Activated CD8-positive, alpha-beta T cell treated with anti-CD3 and anti-CD28 coated beads, Interleukin-2, amount 10 ng/mL, durations not matched to agents 7 days and 5 days (primary cell): ENCODE data around the gene RFPL3. TPM values are rescaled to one million over a fixed set of nuclear protein-coding genes. Genes with fewer than 3 reads are reported as not detected.
"Not testable (repeated sequence)": the region's sequence is repeated elsewhere in the genome, so short reads cannot be mapped to it uniquely, and the experiment has no call there.

Experiments used
- ATAC-seq: fragments of 150-1000 bp; cut with Tn5 transposase; one replicate; pipeline ENCODE4 v1.10.0; 2021; ENCODE audit warnings: moderate library complexity
- CTCF ChIA-PET: fragments of 350-600 bp; sonication (Branson Sonifier 250); formaldehyde crosslinking; loops from one replicate; lab custom pipeline; 2021; ENCODE audit warnings: antibody characterized with exemption; lab: Charles Lee
- POLR2A ChIA-PET: fragments of 350-600 bp; sonication (Branson Sonifier 250); formaldehyde crosslinking; loops from one replicate; lab custom pipeline; 2021; ENCODE audit warnings: antibody characterized with exemption; lab: Charles Lee
- DNase-seq: peaks from one replicate; pipeline ENCODE4 v3.0.0-alpha.2; 2020
- H3K27ac Mint-ChIP-seq: one replicate; pipeline ENCODE4 v1.8.0; 2021; ENCODE audit warnings: mild to moderate bottlenecking, mixed read lengths
- H3K27me3 Mint-ChIP-seq: one replicate; pipeline ENCODE4 v1.8.0; 2021; ENCODE audit warnings: low read depth, mixed read lengths
- H3K36me3 Mint-ChIP-seq: one replicate; pipeline ENCODE4 v1.8.0; 2021; ENCODE audit warnings: low read depth, mixed read lengths
- H3K4me1 Mint-ChIP-seq: one replicate; pipeline ENCODE4 v1.8.0; 2021; ENCODE audit warnings: low read depth, mixed read lengths
- H3K4me3 Mint-ChIP-seq: one replicate; pipeline ENCODE4 v1.8.0; 2021; ENCODE audit warnings: mild to moderate bottlenecking, mixed read lengths
- H3K9me3 Mint-ChIP-seq: one replicate; pipeline ENCODE4 v1.8.0; 2022; ENCODE audit warnings: mixed read lengths; ENCODE audit not compliant: insufficient read depth
- total RNA-seq, 2 experiments: library from RNA; stranded (reverse); gene quantifications; one replicate each; pipeline ENCODE4 v1.2.3, GENCODE V29; 2021

The RFPL3 gene
- total RNA-seq, 2 experiments from 2014 or later, result not detected

DNA sequence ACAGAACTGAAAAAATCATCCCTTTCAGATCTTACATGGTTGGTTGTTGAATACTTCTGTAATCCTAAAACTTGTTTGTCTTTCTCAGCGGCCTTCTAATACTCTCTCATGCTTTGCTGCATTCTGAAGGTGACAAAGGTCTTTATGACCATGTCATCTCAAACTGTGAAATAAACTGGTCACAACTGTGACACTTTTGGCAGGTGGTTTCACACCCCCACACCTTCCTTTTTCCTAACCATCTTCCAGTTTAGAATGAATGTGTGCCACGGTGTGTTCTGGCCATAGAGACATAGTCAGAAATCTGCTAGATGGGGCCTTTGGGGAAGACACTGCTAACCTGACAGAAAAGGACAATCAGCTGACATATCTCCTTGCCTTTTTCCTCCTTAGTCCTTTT lies 14.7 kb upstream of the RFPL3 start:
- no peaks in the 10 kb centered on the region for H3K9me3 Mint-ChIP-seq
- ChIA-PET CTCF (interaction anchor here (0.9 kb wide), 1 partner anchor 77 kb away, joined by 3 read pairs; no protein-coding TSS in a partner anchor), POLR2A (no interaction called here)
- no peak for ATAC-seq
- no peaks in the 10 kb centered on the region for H3K36me3 Mint-ChIP-seq
- H3K27me3 Mint-ChIP-seq, result peaks cover 37% of the 10 kb centered on the region
- no peak for DNase-seq
- H3K27ac Mint-ChIP-seq, result no peak overlapping the region
- H3K4me1 Mint-ChIP-seq, result no peaks in the 10 kb centered on the region
- no peak overlapping the region for H3K4me3 Mint-ChIP-seq

DNA sequence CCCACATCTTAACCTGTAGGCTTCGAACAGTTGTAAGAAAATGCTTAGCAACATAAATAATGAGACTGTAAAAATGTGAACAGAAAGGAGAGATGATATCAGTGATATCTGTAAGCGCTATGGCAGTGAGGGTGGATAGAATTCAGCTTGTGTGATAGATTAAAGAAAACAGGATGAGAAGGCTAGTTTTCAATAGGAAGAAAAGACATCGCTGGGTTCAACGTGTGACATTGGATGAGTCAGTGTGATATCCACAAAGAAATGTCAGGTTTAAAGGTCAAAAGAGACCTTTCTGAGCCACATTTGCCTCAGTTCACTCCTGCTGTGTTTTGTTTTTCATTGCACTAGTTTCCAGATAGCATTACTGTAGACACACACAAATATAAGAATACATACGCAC lies 13.7 kb upstream of the RFPL3 start:
- ChIA-PET CTCF (no interaction called here), POLR2A (no interaction called here)
- no peaks in the 10 kb centered on the region for H3K4me1 Mint-ChIP-seq
- DNase-seq, result no peak
- H3K27ac Mint-ChIP-seq, result no peak overlapping the region
- H3K4me3 Mint-ChIP-seq, result no peak overlapping the region
- H3K9me3 Mint-ChIP-seq, result no peaks in the 10 kb centered on the region
- ATAC-seq, result no peak
- H3K27me3 Mint-ChIP-seq, result peaks cover 36% of the 10 kb centered on the region
- no peaks in the 10 kb centered on the region for H3K36me3 Mint-ChIP-seq

DNA sequence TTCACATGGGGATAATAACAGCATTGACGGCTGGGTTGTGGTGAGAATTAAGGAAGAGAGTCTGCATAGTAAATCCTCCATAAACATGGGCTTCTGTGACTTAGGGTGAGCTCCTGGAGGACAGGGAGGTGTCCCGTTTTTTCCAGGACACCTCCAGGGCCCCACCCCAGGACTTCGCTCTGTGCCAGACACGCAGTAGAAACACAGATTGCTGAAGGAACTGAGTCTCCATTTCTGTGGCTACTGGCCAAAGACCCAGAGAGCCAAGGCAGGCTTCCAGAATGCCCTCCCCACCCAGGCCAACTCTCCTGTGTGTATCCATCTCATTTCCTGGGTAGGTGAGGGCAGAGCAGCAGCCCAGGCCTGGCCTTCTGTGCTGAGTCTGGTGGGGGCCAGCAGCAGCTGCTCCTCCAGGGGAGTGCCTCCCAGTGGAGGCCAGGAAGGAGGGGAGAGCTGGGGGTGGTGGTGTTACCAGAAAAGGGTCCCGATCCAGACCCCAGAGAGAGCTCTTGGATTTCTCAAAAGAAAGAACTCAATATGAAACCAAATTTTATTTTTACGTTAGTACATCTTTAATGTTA lies 9.5 kb upstream of the RFPL3 start:
- ChIA-PET CTCF (interaction anchor here (0.9 kb wide), 1 partner anchor 82 kb away, joined by 3 read pairs; no protein-coding TSS in a partner anchor), POLR2A (no interaction called here)
- peaks cover 22% of the 10 kb centered on the region for H3K27me3 Mint-ChIP-seq
- DNase-seq, result peak; percentile 9
- H3K36me3 Mint-ChIP-seq, result no peaks in the 10 kb centered on the region
- H3K4me1 Mint-ChIP-seq, result no peaks in the 10 kb centered on the region
- H3K4me3 Mint-ChIP-seq, result no peak overlapping the region
- H3K27ac Mint-ChIP-seq, result no peak overlapping the region
- H3K9me3 Mint-ChIP-seq, result no peaks in the 10 kb centered on the region
- ATAC-seq, result no peak

DNA sequence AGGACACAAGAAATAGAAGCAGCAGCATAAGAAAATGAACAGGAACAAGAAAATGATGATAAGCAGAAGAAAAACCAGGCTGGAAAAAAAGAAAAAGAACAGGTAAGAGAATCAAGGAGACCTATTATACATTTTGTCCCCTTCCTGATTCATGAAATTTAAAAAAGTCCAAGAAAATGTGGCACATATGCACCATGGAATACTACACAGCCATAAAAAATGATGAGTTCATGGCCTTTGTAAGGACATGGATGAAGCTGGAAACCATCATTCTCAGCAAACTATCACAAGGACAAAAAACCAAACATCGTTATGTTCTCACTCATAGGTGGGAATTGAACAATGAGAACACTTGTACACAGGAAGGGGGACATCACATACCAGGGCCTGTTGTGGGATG lies 5.8 kb upstream of the RFPL3 start:
- H3K27me3 Mint-ChIP-seq, H3K4me3 Mint-ChIP-seq, CTCF ChIA-PET: not testable (repeated sequence)

DNA sequence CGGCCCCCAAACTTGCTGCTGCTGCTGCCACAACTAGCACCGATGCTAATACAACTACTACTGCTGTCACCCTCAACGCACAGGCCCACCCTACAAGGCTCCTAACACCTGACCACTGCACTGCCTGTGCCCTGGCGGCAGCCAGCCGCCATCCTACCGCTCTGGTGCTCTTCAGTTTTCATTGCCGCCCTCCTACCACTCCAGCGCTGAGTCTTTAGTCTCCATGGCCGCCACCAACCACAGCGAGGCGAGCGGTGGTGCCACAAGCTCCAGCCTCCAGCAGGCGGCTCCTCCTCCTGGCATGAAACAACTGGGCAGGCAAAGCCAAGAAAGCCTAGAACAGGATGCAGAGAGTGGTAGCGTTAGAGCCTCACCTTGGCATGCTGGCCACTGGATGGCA lies 5.0 kb upstream of the RFPL3 start:
- Mint-ChIP-seq H3K27ac (no peak overlapping the region), H3K4me1 (no peaks in the 10 kb centered on the region), H3K9me3 (no peaks in the 10 kb centered on the region), H3K36me3 (no peaks in the 10 kb centered on the region), H3K27me3 (no peaks in the 10 kb centered on the region), H3K4me3 (no peak overlapping the region)
- DNase-seq, result no peak
- ATAC-seq, result no peak
- ChIA-PET POLR2A (no interaction called here), CTCF (no interaction called here)

More for the DNA sequence above, 5.8 kb upstream of the RFPL3 start:
- H3K27ac Mint-ChIP-seq, DNase-seq, POLR2A ChIA-PET, H3K9me3 Mint-ChIP-seq, H3K4me1 Mint-ChIP-seq, ATAC-seq, H3K36me3 Mint-ChIP-seq: not testable (repeated sequence)

DNA sequence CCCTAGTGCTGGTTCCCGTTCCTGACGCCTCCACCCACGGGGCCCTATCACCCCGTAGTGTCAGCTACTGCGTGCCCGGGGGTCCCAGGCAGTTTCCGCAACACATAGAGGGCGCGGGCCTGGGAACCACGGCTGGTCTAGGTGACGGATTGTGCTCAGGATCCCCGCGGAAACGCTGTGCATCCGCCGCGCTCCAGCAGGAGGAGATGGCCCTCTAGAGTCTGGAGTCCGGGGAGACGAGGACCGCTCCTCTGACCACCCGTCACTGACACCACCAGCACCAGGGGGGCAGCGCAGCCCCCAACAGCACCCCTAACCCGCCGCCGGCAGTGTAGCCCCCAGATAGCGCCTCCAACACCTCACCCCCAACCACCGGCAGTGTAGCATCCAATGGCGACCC lies 4.4 kb upstream of the RFPL3 start:
- no peaks in the 10 kb centered on the region for H3K9me3 Mint-ChIP-seq
- ATAC-seq, result no peak

DNA sequence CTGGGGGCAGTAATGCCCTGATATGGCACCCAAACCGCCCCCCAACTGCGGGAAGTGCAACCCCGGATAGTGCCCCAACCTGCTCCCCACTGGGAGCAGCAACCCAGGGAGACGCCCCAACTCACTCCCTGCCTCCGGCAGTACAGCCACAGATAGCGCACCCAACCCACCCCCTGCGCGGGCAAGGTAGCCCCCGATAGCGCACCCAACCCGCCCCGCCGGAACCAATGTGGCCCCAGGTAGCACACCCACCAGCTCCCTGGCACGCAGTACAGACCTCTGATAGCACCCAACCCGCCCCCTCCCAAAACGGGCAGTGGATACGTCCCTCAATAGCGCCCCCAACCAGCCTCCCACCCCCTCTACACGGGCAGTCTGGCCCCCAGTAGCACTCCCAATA lies 3.8 kb upstream of the RFPL3 start:
- Mint-ChIP-seq H3K9me3 (no peaks in the 10 kb centered on the region), H3K27ac (no peak overlapping the region), H3K27me3 (no peaks in the 10 kb centered on the region), H3K4me3 (no peak overlapping the region), H3K36me3 (no peaks in the 10 kb centered on the region), H3K4me1 (no peaks in the 10 kb centered on the region)
- ChIA-PET POLR2A (no interaction called here), CTCF (no interaction called here)
- no peak for DNase-seq
- ATAC-seq, result no peak

More for the DNA sequence above, 4.4 kb upstream of the RFPL3 start:
- no peak for DNase-seq
- Mint-ChIP-seq H3K36me3 (no peaks in the 10 kb centered on the region), H3K27me3 (no peaks in the 10 kb centered on the region), H3K27ac (no peak overlapping the region), H3K4me3 (no peak overlapping the region), H3K4me1 (no peaks in the 10 kb centered on the region)
- POLR2A ChIA-PET, result no interaction called here
- CTCF ChIA-PET, result no interaction called here

DNA sequence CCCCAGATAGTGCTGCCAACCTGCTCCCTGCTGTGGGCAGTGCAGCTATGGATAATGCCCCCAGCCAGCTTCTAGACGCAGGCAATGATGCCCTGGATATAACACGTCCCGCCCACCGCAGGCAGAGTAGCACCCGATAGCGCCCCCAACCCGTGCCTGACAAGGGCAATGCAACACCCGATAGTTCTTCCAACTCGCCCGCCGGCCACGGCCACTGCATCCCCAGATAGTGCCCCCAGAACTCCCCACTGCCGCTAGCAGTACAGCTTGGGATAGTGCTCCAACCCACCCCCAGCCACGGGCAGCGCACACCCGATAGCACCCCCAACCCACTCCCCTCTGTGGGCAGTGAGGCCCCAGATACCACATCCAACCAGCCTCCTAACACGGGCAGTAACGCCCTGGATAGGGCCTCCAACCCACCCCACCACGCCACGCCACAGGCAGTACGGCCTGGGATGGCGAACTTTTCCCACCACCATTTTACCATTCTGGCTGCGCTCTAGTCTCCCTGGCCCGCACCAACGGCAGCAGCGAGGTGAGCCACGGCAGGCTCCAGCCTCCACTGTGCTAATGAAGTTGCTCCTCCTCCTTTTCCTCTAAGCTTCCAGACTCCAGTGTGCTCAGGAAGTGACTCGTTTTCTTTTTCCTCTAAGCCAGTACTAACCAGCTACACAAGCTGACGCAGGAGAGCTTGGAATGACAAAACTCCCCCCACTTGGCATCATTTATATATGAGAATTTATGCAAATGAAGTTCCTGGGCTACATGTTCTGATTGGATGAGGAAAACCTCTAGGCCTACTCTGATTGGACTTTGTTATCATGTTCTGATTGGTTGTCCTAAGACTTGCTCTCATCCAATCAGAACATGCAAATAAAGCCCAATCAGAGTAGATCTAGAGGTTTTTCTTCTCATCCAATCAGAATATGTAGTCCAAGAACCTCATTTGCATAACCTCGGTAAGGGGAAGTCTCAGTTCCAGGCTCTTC lies 3.0 kb upstream of the RFPL3 start:
- no peak overlapping the region for H3K4me3 Mint-ChIP-seq
- no peaks in the 10 kb centered on the region for H3K9me3 Mint-ChIP-seq
- CTCF ChIA-PET, result no interaction called here
- ATAC-seq (no peak), DNase-seq (no peak)
- POLR2A ChIA-PET, result no interaction called here
- H3K27me3 Mint-ChIP-seq, result no peaks in the 10 kb centered on the region
- no peaks in the 10 kb centered on the region for H3K36me3 Mint-ChIP-seq
- H3K27ac Mint-ChIP-seq, result no peak overlapping the region
- no peaks in the 10 kb centered on the region for H3K4me1 Mint-ChIP-seq

DNA sequence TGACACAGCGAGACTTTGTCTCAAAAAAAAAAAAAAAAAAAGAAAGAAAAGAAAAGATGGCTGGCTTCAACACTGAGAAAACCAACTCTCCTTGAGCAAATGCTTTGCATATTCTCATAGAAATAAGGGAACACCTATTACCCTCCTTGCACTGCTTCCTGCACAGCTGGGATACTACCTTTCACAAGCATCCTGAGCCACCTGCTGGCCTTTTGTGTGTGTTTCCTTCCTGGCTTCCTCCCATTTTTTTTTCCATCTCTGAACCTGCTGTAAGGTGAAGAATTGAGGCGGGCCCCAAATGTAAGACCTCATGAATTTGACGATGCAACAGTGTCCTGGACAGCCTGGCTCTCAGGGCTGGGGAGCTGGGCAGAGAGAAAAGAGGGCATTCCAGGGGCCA lies 1.9 kb upstream of the RFPL3 start:
- Mint-ChIP-seq H3K27me3 (no peaks in the 10 kb centered on the region), H3K27ac (no peak overlapping the region), H3K4me3 (no peak overlapping the region), H3K9me3 (no peaks in the 10 kb centered on the region), H3K36me3 (no peaks in the 10 kb centered on the region), H3K4me1 (no peaks in the 10 kb centered on the region)
- ChIA-PET POLR2A (no interaction called here), CTCF (no interaction called here)
- DNase-seq (no peak), ATAC-seq (no peak)

DNA sequence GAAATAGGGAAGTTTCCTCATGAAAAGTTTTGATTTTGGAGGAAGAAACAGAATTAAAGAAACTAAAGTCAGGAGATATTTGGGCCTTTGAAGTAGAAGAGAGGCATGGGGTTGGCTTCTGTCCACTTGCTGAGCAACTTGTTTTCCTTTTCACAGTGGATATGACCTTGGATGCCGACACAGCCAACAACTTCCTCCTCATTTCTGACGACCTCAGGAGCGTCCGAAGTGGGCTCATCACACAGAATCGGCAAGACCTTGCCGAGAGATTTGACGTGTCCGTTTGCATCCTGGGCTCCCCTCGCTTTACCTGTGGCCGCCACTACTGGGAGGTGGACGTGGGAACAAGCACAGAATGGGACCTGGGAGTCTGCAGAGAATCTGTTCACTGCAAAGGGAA lies 2.4 kb downstream of the RFPL3 start:
- H3K36me3 Mint-ChIP-seq, H3K27me3 Mint-ChIP-seq, CTCF ChIA-PET, H3K4me1 Mint-ChIP-seq, H3K9me3 Mint-ChIP-seq, DNase-seq, POLR2A ChIA-PET, H3K4me3 Mint-ChIP-seq, H3K27ac Mint-ChIP-seq, ATAC-seq: not testable (repeated sequence)

DNA sequence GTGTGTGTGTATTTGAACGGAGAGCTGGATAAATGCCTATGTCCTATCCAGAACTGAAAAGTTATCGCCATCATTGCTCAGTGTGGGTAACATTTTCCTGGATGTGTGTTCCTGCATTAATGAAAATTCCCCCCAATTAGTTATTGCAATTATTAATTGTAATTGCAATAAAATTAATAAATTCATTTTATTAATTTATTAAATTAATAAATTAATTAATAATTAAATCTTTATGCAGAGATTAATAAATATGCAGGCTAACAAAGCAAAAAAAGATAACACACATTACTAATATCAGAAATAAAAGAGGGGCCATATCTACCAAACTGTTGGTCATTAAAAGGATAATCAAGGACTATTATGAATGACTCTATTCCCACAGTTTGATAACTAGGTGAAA lies 3.6 kb downstream of the RFPL3 start:
- POLR2A ChIA-PET, result no interaction called here

DNA sequence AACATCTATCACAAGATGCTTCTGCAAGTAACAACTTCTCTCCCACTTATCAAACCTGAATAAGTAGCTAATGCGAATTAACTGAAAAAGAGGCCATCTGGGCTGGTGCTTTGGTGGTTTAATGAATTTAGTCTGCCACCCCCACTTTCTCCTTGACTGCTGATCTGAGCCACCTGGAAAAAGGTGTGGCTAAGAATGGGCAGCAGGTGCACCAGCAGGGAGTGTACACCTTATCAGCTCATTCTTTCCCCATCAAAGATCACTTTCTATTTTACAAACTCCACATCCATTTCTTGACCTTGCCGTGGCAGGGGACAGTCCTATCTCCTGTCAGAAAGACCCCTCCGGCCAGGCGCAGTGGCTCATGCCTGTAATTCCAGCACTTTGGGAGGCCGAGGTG lies 6.5 kb downstream of the RFPL3 start:
- DNase-seq (no peak), ATAC-seq (no peak)
- Mint-ChIP-seq H3K27ac (no peak overlapping the region), H3K4me3 (no peak overlapping the region), H3K27me3 (peaks cover 2% of the 10 kb centered on the region), H3K9me3 (no peaks in the 10 kb centered on the region), H3K36me3 (no peaks in the 10 kb centered on the region), H3K4me1 (peaks cover 2% of the 10 kb centered on the region)
- POLR2A ChIA-PET, result no interaction called here
- CTCF ChIA-PET, result no interaction called here

More for the DNA sequence above, 3.6 kb downstream of the RFPL3 start:
- Mint-ChIP-seq H3K4me3 (no peak overlapping the region), H3K27ac (no peak overlapping the region), H3K36me3 (no peaks in the 10 kb centered on the region), H3K9me3 (no peaks in the 10 kb centered on the region), H3K4me1 (no peaks in the 10 kb centered on the region), H3K27me3 (no peaks in the 10 kb centered on the region)
- CTCF ChIA-PET, result no interaction called here
- ATAC-seq (no peak), DNase-seq (no peak)
